Common myeloid progenitor, CD34-positive (primary cell): Measurements from ENCODE around the gene RPL10A.

ENCODE experiments used
- CTCF ChIA-PET: fragments of 350-600 bp; sonication (Branson Sonifier 250); formaldehyde crosslinking; loops from one replicate; lab custom pipeline; 2021; ENCODE audit warnings: antibody characterized with exemption; lab: Charles Lee
- POLR2A ChIA-PET: fragments of 350-600 bp; sonication (Branson Sonifier 250); formaldehyde crosslinking; loops from one replicate; lab custom pipeline; 2021; ENCODE audit warnings: antibody characterized with exemption; lab: Charles Lee
- DNase-seq, 3 donors: peaks; one replicate each; pipeline versions ENCODE4 v3.0.0 to v3.0.0-alpha.2; 2013
- H3K27ac ChIP-seq, 2 experiments: 1 replicate in 1 of 2; 2 replicates in 1 of 2; pipeline ENCODE4 v1.7.0; 2013; ENCODE audit warnings: inconsistent platforms in 2 of 2, low read length in 2 of 2, mild to moderate bottlenecking in 2 of 2, low read depth in 1 of 2, moderate library complexity in 1 of 2; ENCODE audit not compliant: severe bottlenecking in 2 of 2, insufficient read depth in 1 of 2, poor library complexity in 1 of 2
- H3K27me3 ChIP-seq, 5 experiments: replicated peaks in 2 of 5; 1 replicate in 3 of 5; 2 replicates in 2 of 5; pipeline versions ENCODE4 v1.6.1 to v1.7.0; 2013; ENCODE audit warnings: low read length in 4 of 5, mild to moderate bottlenecking in 2 of 5, moderate library complexity in 2 of 5, inconsistent platforms in 1 of 5; ENCODE audit not compliant: insufficient read depth in 5 of 5, control insufficient read depth in 4 of 5
- H3K36me3 ChIP-seq, 4 experiments: 1 replicate in 2 of 4; 2 replicates in 2 of 4; pipeline versions ENCODE4 v1.6.1 to v1.7.0; 2013; ENCODE audit warnings: low read length in 3 of 4, control low read depth in 1 of 4, mild to moderate bottlenecking in 1 of 4; ENCODE audit not compliant: control insufficient read depth in 4 of 4, insufficient read depth in 4 of 4
- H3K4me1 ChIP-seq, 4 experiments: 1 replicate in 3 of 4; 2 replicates in 1 of 4; pipeline versions ENCODE4 v1.6.1 to v1.7.1; 2013; ENCODE audit warnings: low read length in 3 of 4, mild to moderate bottlenecking in 3 of 4, control low read depth in 1 of 4, inconsistent platforms in 1 of 4, moderate library complexity in 1 of 4; ENCODE audit not compliant: control insufficient read depth in 4 of 4, insufficient read depth in 4 of 4; ENCODE audit errors: control extremely low read depth in 1 of 4
- H3K4me3 ChIP-seq, 7 experiments: 1 replicate in 4 of 7; 2 replicates in 3 of 7; pipeline versions ENCODE4 v1.5.1 to v1.7.0; 2013; ENCODE audit warnings: mild to moderate bottlenecking in 7 of 7, low read length in 6 of 7, moderate library complexity in 6 of 7, inconsistent platforms in 2 of 7, low read depth in 2 of 7, control low read depth in 1 of 7; ENCODE audit not compliant: insufficient read depth in 4 of 7, control insufficient read depth in 1 of 7; ENCODE audit errors: extremely low read depth in 1 of 7
- H3K9me3 ChIP-seq, 5 experiments: 1 replicate in 4 of 5; 2 replicates in 1 of 5; pipeline versions ENCODE4 v1.6.1 to v1.7.1; 2013; ENCODE audit warnings: low read length in 4 of 5, mild to moderate bottlenecking in 2 of 5, inconsistent platforms in 1 of 5, low read depth in 1 of 5, moderate library complexity in 1 of 5; ENCODE audit not compliant: control insufficient read depth in 4 of 5, insufficient read depth in 2 of 5; ENCODE audit errors: control extremely low read depth in 1 of 5
- WGBS: methylation state at CpG from one replicate; pipeline ENCODE4 v1.1.5; 2013; ENCODE audit not compliant: insufficient coverage; 5-methylcytosine and 5-hydroxymethylcytosine counted together

RPL10A gene

GRCh38 chr6:35489066-35489465 lies 20.9 kb downstream of the RPL10A start:
- Histone ChIP-seq H3K36me3 (no peaks in the 10 kb centered on the region), H3K4me3 (no peak overlapping the region), H3K27ac (no peak overlapping the region), H3K9me3 (no peaks in the 10 kb centered on the region), H3K4me1 (peaks cover 0 to 77% (median 50%) of the 10 kb centered on the region in 4 experiments), H3K27me3 (peaks cover 0 to 14% (median 0%) of the 10 kb centered on the region in 5 experiments)
- WGBS, result 100% methylated on average over 1 of the region's 1 CpG
- no peak for DNase-seq
- ChIA-PET POLR2A (no interaction called here), CTCF (interaction anchor here (1.2 to 1.7 kb wide), 2 partner anchors 7 to 31 kb away, joined by 3 to 4 read pairs; no protein-coding TSS in a partner anchor)

- DNase-seq, result no peak
- Histone ChIP-seq H3K36me3 (no peaks in the 10 kb centered on the region), H3K4me3 (no peak overlapping the region), H3K4me1 (peaks cover 0 to 77% (median 60%) of the 10 kb centered on the region in 4 experiments), H3K9me3 (no peaks in the 10 kb centered on the region), H3K27ac (no peak overlapping the region), H3K27me3 (peaks cover 0 to 14% (median 0%) of the 10 kb centered on the region in 5 experiments)
- ChIA-PET POLR2A (no interaction called here), CTCF (interaction anchor here (1.2 to 1.7 kb wide), 2 partner anchors 9 to 32 kb away, joined by 3 to 4 read pairs; no protein-coding TSS in a partner anchor)
- WGBS, result 67% methylated on average over 14 of the region's 28 CpGs
Observed at GRCh38 chr6:35489995-35490791, 22.0 kb downstream of the RPL10A start.

- POLR2A ChIA-PET, result no interaction called here
- H3K27me3 ChIP-seq, result peaks cover 0 to 19% (median 0%) of the 10 kb centered on the region in 5 experiments
- DNase-seq, result no peak
- H3K27ac ChIP-seq, result no peak overlapping the region
- CTCF ChIA-PET, result interaction anchor here (0.7 to 1.7 kb wide), 2 partner anchors 9 to 19 kb away, joined by 3 to 4 read pairs; no protein-coding TSS in a partner anchor
- peaks cover 0 to 79% (median 62%) of the 10 kb centered on the region in 4 experiments for H3K4me1 ChIP-seq
- H3K4me3 ChIP-seq, result no peak overlapping the region
- WGBS, result 95% methylated on average over 4 of the region's 8 CpGs
- H3K9me3 ChIP-seq, result no peaks in the 10 kb centered on the region
- no peaks in the 10 kb centered on the region for H3K36me3 ChIP-seq
Observed at GRCh38 chr6:35490821-35491557, 22.8 kb downstream of the RPL10A start.

GRCh38 chr6:35491558-35492257 lies 23.5 kb downstream of the RPL10A start:
- Histone ChIP-seq H3K36me3 (no peaks in the 10 kb centered on the region), H3K27me3 (peaks cover 0 to 22% (median 0%) of the 10 kb centered on the region in 5 experiments), H3K27ac (no peak overlapping the region), H3K9me3 (no peaks in the 10 kb centered on the region), H3K4me3 (no peak overlapping the region), H3K4me1 (peaks cover 0 to 81% (median 64%) of the 10 kb centered on the region in 4 experiments)
- CTCF ChIA-PET, result interaction anchor here (0.7 kb wide), 1 partner anchor 19 kb away, joined by 3 read pairs; no protein-coding TSS in a partner anchor
- DNase-seq, result no peak
- POLR2A ChIA-PET, result no interaction called here
- WGBS, result 49% methylated on average over 3 of the region's 5 CpGs

DNA sequence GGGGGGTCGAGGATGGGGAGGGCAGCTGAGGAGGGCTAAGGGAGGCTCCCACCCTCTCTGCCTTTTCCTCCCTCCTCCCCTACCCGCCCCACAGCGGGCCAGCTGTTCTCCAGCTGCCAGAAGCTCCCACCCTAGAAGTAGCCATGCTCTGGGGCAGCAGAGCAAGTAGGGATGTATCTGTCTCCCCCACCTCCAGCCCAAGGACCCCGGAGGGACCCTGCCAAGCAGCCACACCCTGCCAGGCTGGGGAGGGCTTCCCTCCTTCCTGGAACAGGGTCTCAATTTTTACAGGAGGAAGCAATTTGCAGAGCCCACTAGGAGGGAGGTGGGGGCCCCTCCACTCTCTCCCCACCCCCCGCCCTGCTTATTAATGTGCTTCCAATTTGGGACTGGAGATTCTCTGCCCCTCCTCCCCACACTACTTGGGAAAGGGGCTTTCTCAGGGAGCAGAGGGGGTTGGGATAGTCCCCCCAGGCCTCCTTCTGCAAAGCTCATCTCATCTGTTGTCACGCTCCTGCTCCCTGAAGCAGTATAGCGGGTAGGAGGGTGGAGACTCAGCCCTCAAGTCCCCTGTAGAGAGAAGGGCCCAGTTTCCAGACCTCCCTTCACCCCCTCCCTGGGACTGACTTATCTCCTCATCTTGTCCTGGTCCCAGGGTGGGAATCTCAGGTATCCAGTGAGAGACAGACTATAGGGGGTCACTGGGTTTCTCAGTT lies 24.2 kb downstream of the RPL10A start:
- DNase-seq, result no peak
- ChIA-PET POLR2A (no interaction called here), CTCF (no interaction called here)
- Histone ChIP-seq H3K27ac (no peak overlapping the region), H3K4me1 (peaks cover 0 to 81% (median 68%) of the 10 kb centered on the region in 4 experiments), H3K27me3 (peaks cover 0 to 22% (median 0%) of the 10 kb centered on the region in 5 experiments), H3K36me3 (no peaks in the 10 kb centered on the region), H3K4me3 (no peak overlapping the region), H3K9me3 (no peaks in the 10 kb centered on the region)
- 7% methylated on average over 3 of the region's 7 CpGs for WGBS

DNA sequence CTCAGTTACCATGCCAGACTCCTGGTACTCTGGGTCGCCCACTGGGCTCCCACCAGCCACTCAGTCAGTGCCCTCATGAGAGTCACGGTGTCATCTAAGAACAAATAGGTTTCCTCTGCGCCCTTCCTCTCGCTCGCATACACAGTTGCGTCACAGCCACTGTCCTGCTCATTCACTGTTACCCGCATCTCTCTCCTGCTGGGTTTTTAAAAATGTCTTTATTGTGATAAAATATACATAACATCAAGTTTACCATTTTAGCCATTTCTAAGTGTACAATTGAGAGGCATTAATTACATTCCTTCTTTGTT lies 24.7 kb downstream of the RPL10A start:
- ChIA-PET CTCF (no interaction called here), POLR2A (no interaction called here)
- H3K27me3 ChIP-seq, result peaks cover 0 to 26% (median 0%) of the 10 kb centered on the region in 5 experiments
- no peak for DNase-seq
- 100% methylated on average over 2 of the region's 7 CpGs for WGBS
- no peaks in the 10 kb centered on the region for H3K9me3 ChIP-seq
- no peak overlapping the region for H3K4me3 ChIP-seq
- H3K4me1 ChIP-seq, result peaks cover 0 to 81% (median 68%) of the 10 kb centered on the region in 4 experiments
- H3K36me3 ChIP-seq, result no peaks in the 10 kb centered on the region
- H3K27ac ChIP-seq, result no peak overlapping the region
